ENCODE data around the gene MRPS14.

GRCh38 chr1:174964261-174964971 is 58.8 kb downstream of the MRPS14 start:
- TF ChIP-seq CTCF (IDR thresholded peaks at IDR 0.05 in 2 of 3, conservative IDR thresholded peaks at IDR 0.05 in 1 of 3; ENCODE audit: insufficient read depth in 2 of 3, low read depth in 1 of 3, low read length in 3 of 3) (no peak), NCOA4 (IDR thresholded peaks at IDR 0.05; ENCODE audit: partially characterized antibody) (no peak), ZNF583 (CRISPR knock-in tag; IDR thresholded peaks at IDR 0.05) (no peak), NFRKB (IDR thresholded peaks at IDR 0.05; ENCODE audit: low read depth) (no peak; the same call in 1 of the 2 replicates), POLR2A (conservative IDR thresholded peaks at IDR 0.05) (0 out of 2 replicates have a peak, but pooled peaks have one; percentile 28), PURB (CRISPR knock-in tag; IDR thresholded peaks at IDR 0.05; ENCODE audit: low read depth) (no peak), NFE2L1 (tag; IDR thresholded peaks at IDR 0.05; ENCODE audit: borderline replicate concordance, low read depth) (no peak)

Measured in K562 (cell line).